NCI-H82 treated with DMSO at 0.1 percent for 48 hours (cell line): Measurements from ENCODE around the gene ATRNL1.
A peak's percentile ranks its signal among the peaks of the same experiment; 100 is the strongest.
"Not testable (repeated sequence)": the region's sequence is repeated elsewhere in the genome, so short reads cannot be mapped to it uniquely, and the experiment has no call there.

Experiments used
- DNase-seq: peaks from one replicate; lab custom pipeline; 2025; ENCODE audit not compliant: unreplicated experiment; lab: John Stamatoyannopoulos, UW

The ATRNL1 gene

DNA sequence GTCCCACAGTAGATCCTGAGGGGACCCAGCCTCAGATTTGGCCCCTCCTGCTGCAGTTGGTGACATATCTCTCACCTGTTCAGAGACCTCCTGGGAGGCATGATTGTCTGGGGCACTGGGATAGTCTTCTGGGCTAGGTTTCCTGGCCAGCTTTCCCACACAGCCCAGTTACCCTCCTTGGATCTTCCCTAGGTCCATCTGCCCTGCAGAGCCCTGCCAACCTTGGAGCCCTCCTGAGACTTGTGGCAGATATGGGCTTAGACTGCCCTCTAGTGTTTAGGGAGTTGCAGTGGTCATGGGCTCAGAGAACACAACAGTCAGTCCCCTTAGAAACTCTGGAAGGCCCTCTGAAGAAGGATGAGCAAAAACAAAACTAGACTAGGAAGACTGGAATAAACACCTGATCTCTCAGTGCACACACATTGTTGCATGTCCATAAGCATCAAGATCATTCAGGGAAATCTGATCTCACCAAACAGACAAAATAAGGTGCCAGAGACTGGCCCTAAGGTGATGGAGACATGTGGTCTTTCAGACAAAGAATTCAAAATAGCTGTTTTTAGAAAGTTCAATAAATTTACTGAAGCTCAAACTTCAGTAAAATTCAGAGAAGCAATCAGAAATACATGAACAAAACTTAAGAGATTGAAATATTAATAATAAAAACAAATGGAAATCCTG is 324.6 kb downstream of the ATRNL1 start:
- no peak for DNase-seq

DNA sequence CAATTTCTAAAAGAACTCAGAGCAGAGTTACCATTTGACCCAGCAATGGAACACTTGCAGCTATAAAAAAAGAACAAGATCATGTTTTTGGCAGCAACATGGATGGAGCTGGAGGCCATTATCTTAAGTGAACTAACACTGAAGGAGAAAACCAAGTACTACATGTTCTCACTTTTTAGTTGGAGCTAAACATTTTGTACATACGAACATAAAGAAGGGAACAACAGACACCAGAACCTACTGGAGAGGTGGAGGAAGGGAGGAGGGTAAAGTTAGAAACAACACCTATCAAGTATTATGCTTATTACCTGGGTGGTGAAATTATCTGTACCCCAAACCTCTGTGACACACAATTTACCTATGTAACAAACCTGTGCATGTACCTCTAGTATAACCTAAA is 329.5 kb downstream of the ATRNL1 start:
- DNase-seq: no peak

GRCh38 chr10:115427611-115428010 is 334.4 kb downstream of the ATRNL1 start:
- no peak for DNase-seq

GRCh38 chr10:115432188-115432819 is 339.1 kb downstream of the ATRNL1 start:
- no peak for DNase-seq

DNA sequence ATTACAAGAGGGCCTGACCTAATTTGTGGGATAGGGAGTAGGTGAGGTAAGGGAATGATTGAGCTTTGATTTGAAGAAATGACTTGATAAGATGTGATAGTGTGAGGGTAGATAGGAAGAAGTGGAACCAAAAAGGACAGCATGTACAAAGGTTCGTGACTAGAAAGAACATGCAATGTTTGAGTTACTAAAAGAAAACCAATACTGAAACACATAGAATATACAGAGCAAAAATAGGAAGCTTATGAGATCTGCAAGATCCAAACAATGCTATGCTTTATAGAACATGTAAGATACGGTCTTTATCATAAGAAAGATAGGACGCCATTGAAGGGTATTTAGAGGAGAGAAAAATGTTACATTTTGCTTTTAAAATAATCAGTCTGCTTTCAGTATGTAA is 343.8 kb downstream of the ATRNL1 start:
- no peak for DNase-seq

GRCh38 chr10:115441907-115442545 is 348.9 kb downstream of the ATRNL1 start:
- no peak for DNase-seq

- DNase-seq: no peak
Measured at GRCh38 chr10:115456812-115457211, 363.6 kb downstream of the ATRNL1 start.

DNA sequence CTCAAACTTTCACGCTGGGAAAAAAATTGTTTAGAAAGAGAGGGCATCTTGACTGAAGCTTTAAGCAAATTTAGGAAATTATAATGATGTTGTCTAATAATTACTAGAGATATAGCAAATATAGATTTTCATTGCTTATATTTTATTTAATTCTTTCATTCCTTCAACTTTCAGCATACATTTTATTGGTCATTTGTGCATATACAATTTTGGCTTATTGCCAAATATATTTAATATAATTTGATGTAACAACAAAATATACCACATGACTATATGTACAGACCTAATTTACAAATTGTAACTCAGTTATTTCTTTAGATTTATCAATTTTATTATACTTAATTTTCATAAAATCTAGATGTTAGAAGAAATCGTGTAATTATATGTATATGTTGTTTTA is 390.1 kb downstream of the ATRNL1 start:
- no peak for DNase-seq

- no peak for DNase-seq
Measured at GRCh38 chr10:115491526-115492140, 398.5 kb downstream of the ATRNL1 start.

- DNase-seq: no peak
Measured at GRCh38 chr10:115503546-115503945, 410.4 kb downstream of the ATRNL1 start.

GRCh38 chr10:115514895-115515294 is 421.7 kb downstream of the ATRNL1 start:
- no peak for DNase-seq

- peak; percentile 88 for DNase-seq
Measured at GRCh38 chr10:115525141-115525540, 432.0 kb downstream of the ATRNL1 start.

DNA sequence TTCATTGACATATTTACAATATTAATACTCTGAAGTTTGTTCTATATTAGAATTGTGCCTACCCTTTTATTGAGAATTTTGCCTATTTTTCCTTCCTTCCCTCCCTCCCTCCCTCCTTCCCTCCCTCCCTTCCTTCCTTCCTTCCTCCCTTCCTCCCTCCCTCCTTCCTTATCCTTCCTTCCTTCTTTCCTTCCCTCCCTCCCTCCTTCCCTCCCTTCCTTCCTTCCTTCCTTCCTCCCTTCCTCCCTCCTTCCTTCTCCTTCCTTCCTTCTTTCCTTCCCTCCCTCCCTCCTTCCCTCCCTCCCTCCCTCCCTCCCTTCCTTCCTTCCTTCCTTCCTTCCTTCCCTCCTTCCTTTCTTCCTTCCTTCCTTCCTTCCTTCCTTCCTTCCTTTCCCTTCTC is 434.5 kb downstream of the ATRNL1 start:
- DNase-seq: not testable (repeated sequence)

- DNase-seq: not testable (repeated sequence)
Measured at GRCh38 chr10:115536401-115536800, 443.2 kb downstream of the ATRNL1 start.

DNA sequence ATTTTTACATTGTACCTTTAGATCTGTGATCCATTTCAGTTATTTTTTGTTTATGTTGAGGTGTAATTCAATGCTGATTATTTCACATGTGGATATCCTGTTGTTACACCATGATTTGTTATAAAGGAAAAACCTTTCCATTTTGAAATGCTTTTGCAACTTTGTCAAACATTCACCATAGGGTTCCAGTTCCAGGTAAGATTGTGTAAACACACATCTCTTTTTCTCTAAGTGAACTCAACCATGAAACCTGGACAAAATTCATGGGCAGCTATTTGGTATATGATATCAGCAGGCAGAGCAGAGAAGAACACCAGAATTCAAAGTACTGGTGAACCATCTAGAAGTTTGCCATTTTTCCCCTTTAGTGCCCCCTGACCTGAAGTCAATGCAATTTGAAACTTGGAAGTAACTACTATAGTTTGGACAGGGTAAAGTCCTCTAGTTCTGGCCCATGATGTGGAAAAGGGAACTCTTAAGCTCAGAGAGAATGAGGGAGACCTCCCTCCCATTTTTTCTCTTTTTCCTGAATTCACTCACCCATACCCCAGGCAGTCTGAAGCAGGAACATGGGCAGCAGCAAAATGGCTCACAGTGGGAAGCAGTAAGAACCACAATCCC is 446.1 kb downstream of the ATRNL1 start:
- DNase-seq: no peak

- DNase-seq: no peak
Measured at GRCh38 chr10:115555887-115556402, 462.8 kb downstream of the ATRNL1 start.

GRCh38 chr10:115558252-115558651 is 465.1 kb downstream of the ATRNL1 start:
- no peak for DNase-seq

GRCh38 chr10:115566867-115567266 is 473.7 kb downstream of the ATRNL1 start:
- no peak for DNase-seq

- DNase-seq: no peak
Measured at GRCh38 chr10:115572740-115573455, 479.7 kb downstream of the ATRNL1 start.

DNA sequence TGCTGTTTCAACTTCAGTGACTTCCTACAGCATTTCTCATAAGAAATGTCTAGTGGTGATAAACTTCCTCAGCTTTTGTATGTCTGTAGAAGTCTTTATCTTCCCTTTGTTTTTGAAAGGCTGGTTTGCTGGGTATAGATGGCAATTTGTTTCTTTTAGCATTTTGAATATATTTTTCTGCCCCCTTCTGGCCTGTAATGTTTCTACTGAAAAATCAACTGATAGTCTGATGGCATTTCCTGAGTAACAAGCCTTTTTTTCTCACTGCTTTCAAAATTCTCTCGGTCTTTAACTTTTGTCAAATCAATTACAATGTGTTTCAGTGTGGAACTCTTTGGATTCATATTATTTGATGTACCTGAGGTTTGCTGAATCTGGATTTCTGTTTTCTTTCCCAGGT is 487.1 kb downstream of the ATRNL1 start:
- no peak for DNase-seq

- DNase-seq: no peak
Measured at GRCh38 chr10:115593060-115593459, 499.9 kb downstream of the ATRNL1 start.
